CD14-positive monocyte (primary cell): ENCODE measurements around the gene ENTPD5. TPM values are rescaled to one million over a fixed set of nuclear protein-coding genes. Genes with fewer than 3 reads are reported as not detected.
A peak's percentile ranks its signal among the peaks of the same experiment; 100 is the strongest.
"Not testable (repeated sequence)": the region's sequence is repeated elsewhere in the genome, so short reads cannot be mapped to it uniquely, and the experiment has no call there.

Source experiments
- DNase-seq, 3 donors: peaks; one replicate each; pipeline ENCODE4 v3.0.0-alpha.2; 2011 to 2022
- H2AFZ ChIP-seq: 2 replicates; pipeline ENCODE4 v1.6.0; 2012; ENCODE audit warnings: mild to moderate bottlenecking, low read depth, low read length, inconsistent platforms; ENCODE audit not compliant: insufficient read depth, poor library complexity, severe bottlenecking
- H3K27ac ChIP-seq, 2 donors: 1 replicate in 1 of 2; 2 replicates in 1 of 2; pipeline ENCODE4 v1.5.1; 2012 to 2013; ENCODE audit warnings: low read length in 2 of 2, control low read depth in 1 of 2, inconsistent platforms in 1 of 2, low read depth in 1 of 2, mild to moderate bottlenecking in 1 of 2
- H3K27me3 ChIP-seq, 2 donors: one replicate each; pipeline versions ENCODE4 v1.6.0 to v1.6.1; 2011 to 2013; ENCODE audit warnings: low read length in 2 of 2; ENCODE audit not compliant: control insufficient read depth in 2 of 2, insufficient read depth in 2 of 2
- H3K36me3 ChIP-seq, 2 donors: replicated peaks in 1 of 2; 1 replicate in 1 of 2; 2 replicates in 1 of 2; pipeline versions ENCODE4 v1.5.1 to v1.6.1; 2012 to 2013; ENCODE audit warnings: low read length in 2 of 2, control low read depth in 1 of 2, inconsistent platforms in 1 of 2, mild to moderate bottlenecking in 1 of 2; ENCODE audit not compliant: insufficient read depth in 2 of 2, control insufficient read depth in 1 of 2
- H3K4me1 ChIP-seq, 2 donors: 1 replicate in 1 of 2; 2 replicates in 1 of 2; pipeline versions ENCODE4 v1.5.1 to v1.6.1; 2012 to 2013; ENCODE audit warnings: low read length in 2 of 2, control low read depth in 1 of 2, inconsistent platforms in 1 of 2, mild to moderate bottlenecking in 1 of 2, moderate library complexity in 1 of 2; ENCODE audit not compliant: insufficient read depth in 2 of 2, control insufficient read depth in 1 of 2
- H3K4me2 ChIP-seq: replicated peaks from 2 replicates; pipeline ENCODE3; 2012; ENCODE audit warnings: low read length, moderate library complexity, mild to moderate bottlenecking; ENCODE audit not compliant: poor library complexity, severe bottlenecking; ENCODE audit errors: extremely low read depth
- H3K4me3 ChIP-seq, 3 experiments: fragments of 200-600 bp in 1 of 3; sonication (generic) in 1 of 3; replicated peaks in 1 of 3; 1 replicate in 2 of 3; 2 replicates in 1 of 3; pipeline ENCODE4 v1.5.1; 2011 to 2013; ENCODE audit warnings: low read length in 3 of 3, mild to moderate bottlenecking in 3 of 3, control low read depth in 2 of 3, low read depth in 2 of 3, inconsistent platforms in 1 of 3, moderate library complexity in 1 of 3
- H3K79me2 ChIP-seq: 2 replicates; pipeline ENCODE4 v1.6.0; 2012; ENCODE audit warnings: mild to moderate bottlenecking, control low read depth, inconsistent platforms, low read length, moderate library complexity; ENCODE audit not compliant: insufficient read depth
- H3K9ac ChIP-seq: 2 replicates; pipeline ENCODE4 v1.6.0; 2017; ENCODE audit warnings: low read length, mild to moderate bottlenecking; ENCODE audit not compliant: insufficient read depth, poor library complexity, severe bottlenecking
- H3K9me3 ChIP-seq, 2 donors: replicated peaks in 1 of 2; 1 replicate in 1 of 2; 2 replicates in 1 of 2; pipeline versions ENCODE4 v1.5.1 to v1.6.1; 2012 to 2013; ENCODE audit warnings: low read length in 2 of 2, control low read depth in 1 of 2; ENCODE audit not compliant: control insufficient read depth in 1 of 2, insufficient read depth in 1 of 2
- H4K20me1 ChIP-seq: 2 replicates; pipeline ENCODE4 v1.6.0; 2012; ENCODE audit warnings: mild to moderate bottlenecking, low read length, control low read depth, moderate library complexity; ENCODE audit not compliant: insufficient read depth
- H3K27ac Mint-ChIP-seq, 7 donors: one replicate each; pipeline ENCODE4 v1.8.0; 2020; ENCODE audit warnings: mild to moderate bottlenecking in 7 of 7, mixed read lengths in 7 of 7, moderate library complexity in 6 of 7, inconsistent platforms in 2 of 7
- H3K27me3 Mint-ChIP-seq, 3 donors: one replicate each; pipeline ENCODE4 v1.8.0; 2021 to 2022; ENCODE audit warnings: low read depth in 3 of 3, mild to moderate bottlenecking in 3 of 3, mixed read lengths in 3 of 3, moderate library complexity in 3 of 3, inconsistent platforms in 1 of 3
- H3K36me3 Mint-ChIP-seq, 2 donors: one replicate each; pipeline ENCODE4 v1.8.0; 2020; ENCODE audit warnings: mixed read lengths in 2 of 2, inconsistent platforms in 1 of 2, mild to moderate bottlenecking in 1 of 2
- H3K4me1 Mint-ChIP-seq: one replicate; pipeline ENCODE4 v1.8.0; 2020; ENCODE audit warnings: mild to moderate bottlenecking, mixed read lengths
- H3K4me3 Mint-ChIP-seq, 2 donors: one replicate each; pipeline ENCODE4 v1.8.0; 2020; ENCODE audit warnings: mild to moderate bottlenecking in 2 of 2, mixed read lengths in 2 of 2, moderate library complexity in 1 of 2
- H3K9me3 Mint-ChIP-seq, 7 donors: one replicate each; pipeline ENCODE4 v1.8.0; 2020 to 2022; ENCODE audit warnings: mixed read lengths in 7 of 7, mild to moderate bottlenecking in 6 of 7, moderate library complexity in 6 of 7, inconsistent platforms in 2 of 7
- WGBS: methylation state at CpG from one replicate; pipeline ENCODE4 v1.1.5; 2013; ENCODE audit warnings: missing lambda C conversion rate; ENCODE audit not compliant: insufficient coverage; 5-methylcytosine and 5-hydroxymethylcytosine counted together
- intact Hi-C, 2 donors: fragments of 100-400 bp; cut with micrococcal nuclease; formaldehyde crosslinking; loops; one replicate each; pipeline versions ENCODE4 v1.15.0 to v1.15.1; 2023
- polyA plus RNA-seq, 3 donors: library from polyadenylated mRNA; depleted of rRNA in 1 of 3; unstranded in 2 of 3; stranded (reverse) in 1 of 3; fragments of 300-500 nt in 2 of 3; fragments of >200 nt in 1 of 3; fragmentation: Illumina TruSeq in 2 of 3; gene quantifications; 1 replicate in 2 of 3; 2 replicates in 1 of 3; pipeline ENCODE4 v1.2.3, GENCODE V29; 2012 to 2021
- TF ChIP-seq, protein P1 (sequence below): fragments of 200-600 bp; IDR thresholded peaks from one replicate; pipeline ENCODE4 v1.8.0; 2022; ENCODE audit warnings: antibody characterized with exemption, mild to moderate bottlenecking

Gene ENTPD5
- polyA plus RNA-seq, 3 donors = 2.3 to 4.3 (median 2.7) TPM

DNA sequence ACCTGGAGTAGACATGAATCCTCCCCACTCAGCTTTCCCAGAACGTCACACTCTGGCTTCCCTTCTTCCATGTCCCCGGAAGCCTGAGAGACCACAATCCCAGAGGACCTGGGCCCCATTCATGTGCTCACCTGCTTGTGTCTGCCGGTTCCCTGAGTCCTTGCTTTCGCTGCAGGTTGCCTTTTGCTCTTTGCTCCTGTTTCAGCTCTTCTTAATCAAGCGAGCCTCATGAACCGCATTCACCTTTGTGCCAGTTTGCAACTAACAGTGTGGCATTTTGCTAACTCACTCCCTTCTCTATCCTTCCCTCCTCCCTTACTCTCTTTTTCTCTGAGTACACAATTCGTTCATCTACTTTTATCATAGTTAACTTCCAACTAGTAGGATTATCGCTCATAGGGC lies 23.1 kb downstream of the ENTPD5 start:
- H3K36me3 ChIP-seq = peaks cover 0 to 18% of the 10 kb centered on the region in 2 donors
- H3K27me3 ChIP-seq = no peaks in the 10 kb centered on the region
- no peaks in the 10 kb centered on the region for H3K4me1 Mint-ChIP-seq
- H3K9me3 ChIP-seq = no peaks in the 10 kb centered on the region
- H3K4me2 ChIP-seq = no peak overlapping the region
- no peak overlapping the region for H2AFZ ChIP-seq
- no peaks in the 10 kb centered on the region for H4K20me1 ChIP-seq
- H3K9me3 Mint-ChIP-seq = peaks cover 0 to 1% (median 0%) of the 10 kb centered on the region in 7 donors
- no peak overlapping the region for H3K9ac ChIP-seq
- no peaks in the 10 kb centered on the region for H3K4me1 ChIP-seq
- peaks cover 0 to 1% (median 0%) of the 10 kb centered on the region in 3 donors for H3K27me3 Mint-ChIP-seq
- TF ChIP-seq, protein P1, sequence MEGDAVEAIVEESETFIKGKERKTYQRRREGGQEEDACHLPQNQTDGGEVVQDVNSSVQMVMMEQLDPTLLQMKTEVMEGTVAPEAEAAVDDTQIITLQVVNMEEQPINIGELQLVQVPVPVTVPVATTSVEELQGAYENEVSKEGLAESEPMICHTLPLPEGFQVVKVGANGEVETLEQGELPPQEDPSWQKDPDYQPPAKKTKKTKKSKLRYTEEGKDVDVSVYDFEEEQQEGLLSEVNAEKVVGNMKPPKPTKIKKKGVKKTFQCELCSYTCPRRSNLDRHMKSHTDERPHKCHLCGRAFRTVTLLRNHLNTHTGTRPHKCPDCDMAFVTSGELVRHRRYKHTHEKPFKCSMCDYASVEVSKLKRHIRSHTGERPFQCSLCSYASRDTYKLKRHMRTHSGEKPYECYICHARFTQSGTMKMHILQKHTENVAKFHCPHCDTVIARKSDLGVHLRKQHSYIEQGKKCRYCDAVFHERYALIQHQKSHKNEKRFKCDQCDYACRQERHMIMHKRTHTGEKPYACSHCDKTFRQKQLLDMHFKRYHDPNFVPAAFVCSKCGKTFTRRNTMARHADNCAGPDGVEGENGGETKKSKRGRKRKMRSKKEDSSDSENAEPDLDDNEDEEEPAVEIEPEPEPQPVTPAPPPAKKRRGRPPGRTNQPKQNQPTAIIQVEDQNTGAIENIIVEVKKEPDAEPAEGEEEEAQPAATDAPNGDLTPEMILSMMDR = no peak
- H3K4me3 Mint-ChIP-seq = no peak overlapping the region
- no peak overlapping the region for H3K27ac ChIP-seq
- H3K79me2 ChIP-seq = no peaks in the 10 kb centered on the region
- intact Hi-C loops = no loop called here
- DNase-seq = no peak
- H3K27ac Mint-ChIP-seq = peak overlapping the region in 1 of 7 donors; percentile 16
- 100% methylated on average over 6 of the region's 8 CpGs for WGBS
- peaks cover 17 to 19% of the 10 kb centered on the region in 2 donors for H3K36me3 Mint-ChIP-seq
- no peak overlapping the region for H3K4me3 ChIP-seq

DNA sequence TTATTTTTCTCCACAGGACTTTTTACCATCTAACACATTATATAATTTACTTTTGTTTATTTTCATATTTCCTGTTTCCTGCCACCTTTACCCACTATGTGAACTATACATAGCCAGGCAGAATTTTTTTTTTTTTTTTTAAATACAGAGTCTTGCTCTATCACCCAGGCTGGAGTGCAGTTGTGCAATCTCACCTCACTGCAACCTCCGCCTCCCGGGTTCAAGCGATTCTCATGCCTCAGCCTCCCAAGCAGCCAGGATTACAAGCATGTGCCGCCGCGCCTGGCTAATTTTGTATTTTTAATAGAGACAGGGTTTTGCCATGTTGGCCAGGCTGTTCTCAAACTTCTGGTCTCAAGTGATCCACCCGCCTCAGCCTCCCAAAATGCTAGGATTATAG lies 24.2 kb downstream of the ENTPD5 start:
- H3K4me1 ChIP-seq, H3K9me3 Mint-ChIP-seq, DNase-seq, H3K4me1 Mint-ChIP-seq, H3K79me2 ChIP-seq, H3K4me3 Mint-ChIP-seq, H3K9ac ChIP-seq, H3K27me3 ChIP-seq, H3K27ac Mint-ChIP-seq, intact Hi-C loops, H3K4me2 ChIP-seq, H3K9me3 ChIP-seq, H4K20me1 ChIP-seq, H3K27me3 Mint-ChIP-seq, H2AFZ ChIP-seq, H3K4me3 ChIP-seq, H3K27ac ChIP-seq: not testable (repeated sequence)
- H3K36me3 Mint-ChIP-seq = peaks cover 13 to 15% of the 10 kb centered on the region in 2 donors
- peaks cover 0 to 18% of the 10 kb centered on the region in 2 donors for H3K36me3 ChIP-seq
- WGBS = 97% methylated on average over 5 of the region's 7 CpGs
